ENCODE data around the gene RP9. TPM values are rescaled to one million over a fixed set of nuclear protein-coding genes. Genes with fewer than 3 reads are reported as not detected.

The RP9 gene
- total RNA-seq, 1 experiment from 2014 or later = 10.7 TPM

GRCh38 chr7:33130184-33130583 is 21.0 kb upstream of the RP9 start:
- Mint-ChIP-seq H3K36me3 (no peaks in the 10 kb centered on the region), H3K27ac (peak overlapping the region; percentile 85), H3K27me3 (ENCODE audit: low read depth) (peaks cover 3% of the 10 kb centered on the region), H3K4me1 (peaks cover 12% of the 10 kb centered on the region), H3K9me3 (no peaks in the 10 kb centered on the region), H3K4me3 (peak overlapping the region; percentile 93)
- ChIA-PET CTCF (interaction anchor here (1.0 to 1.3 kb wide), 3 partner anchors 21 to 284 kb away, joined by 4 to 8 read pairs (median 4); partner anchors contain the start of gene RP9), POLR2A (no interaction called here)
- DNase-seq (ENCODE audit: low spot score) (no peak), ATAC-seq (no peak)
- TF ChIP-seq MLX (CRISPR knock-in tag; IDR thresholded peaks at IDR 0.05) (no peak), ZNF425 (CRISPR knock-in tag; conservative IDR thresholded peaks at IDR 0.05) (no peak), ZNF512 (CRISPR knock-in tag; IDR thresholded peaks at IDR 0.05; ENCODE audit: borderline replicate concordance) (no peak), FOXP4 (CRISPR knock-in tag; IDR thresholded peaks at IDR 0.05) (no peak), CREM (CRISPR knock-in tag; IDR thresholded peaks at IDR 0.05) (no peak), ATF1 (CRISPR knock-in tag; IDR thresholded peaks at IDR 0.05) (no peak), TCF7 (CRISPR knock-in tag; IDR thresholded peaks at IDR 0.05; ENCODE audit: low read depth) (no peak), ATF6 (CRISPR knock-in tag; IDR thresholded peaks at IDR 0.05) (no peak), E2F5 (CRISPR knock-in tag; IDR thresholded peaks at IDR 0.05) (no peak), MYBL2 (CRISPR knock-in tag; IDR thresholded peaks at IDR 0.05) (no peak), FOXJ3 (CRISPR knock-in tag; IDR thresholded peaks at IDR 0.05; ENCODE audit: borderline replicate concordance) (no peak), NFATC4 (CRISPR knock-in tag; IDR thresholded peaks at IDR 0.05) (no peak), ZNF671 (CRISPR knock-in tag; IDR thresholded peaks at IDR 0.05) (no peak), GTF2I (CRISPR knock-in tag; conservative IDR thresholded peaks at IDR 0.05) (no peak), CDX4 (CRISPR knock-in tag; IDR thresholded peaks at IDR 0.05; ENCODE audit: borderline replicate concordance) (no peak), KAT7 (CRISPR knock-in tag; IDR thresholded peaks at IDR 0.05; ENCODE audit: borderline replicate concordance) (no peak), NR3C1 (CRISPR knock-in tag; conservative IDR thresholded peaks at IDR 0.05; ENCODE audit: low read depth) (no peak), PRDM15 (CRISPR knock-in tag; IDR thresholded peaks at IDR 0.05) (no peak), HMGXB4 (CRISPR knock-in tag; IDR thresholded peaks at IDR 0.05) (no peak)
